ENCODE measurements around the gene KCNAB2.

Gene KCNAB2

DNA sequence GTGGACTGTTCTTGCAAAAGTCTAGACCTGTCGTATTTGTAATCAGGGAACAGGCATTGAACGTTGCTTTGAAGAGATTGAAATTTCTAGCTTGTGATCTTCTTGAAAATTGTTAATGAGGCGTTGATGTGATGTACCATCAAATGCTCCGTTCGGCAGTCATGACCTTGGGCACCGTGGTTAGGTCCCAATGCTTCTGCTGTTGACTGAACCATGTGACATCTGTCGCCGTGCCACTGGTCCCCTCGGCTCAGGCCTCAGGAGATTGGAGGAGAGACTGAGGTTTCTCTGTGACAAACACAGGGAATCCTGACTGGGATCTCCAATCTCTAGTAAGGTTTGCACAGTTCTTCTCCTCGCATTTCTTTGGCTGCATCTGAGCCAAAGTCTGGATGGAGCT, 18.1 kb upstream of the KCNAB2 start:
- no peak for DNase-seq
- in situ Hi-C loops (cut with HindIII; ENCODE audit: low pct_ligation_motif_present, low pct_unique_long_range_greater_than_20kb, low sequenced_read_pairs): no loop called here

GRCh38 chr1:6028042-6028850, 17.4 kb upstream of the KCNAB2 start:
- DNase-seq: no peak
- in situ Hi-C loops (cut with HindIII; ENCODE audit: low pct_ligation_motif_present, low pct_unique_long_range_greater_than_20kb, low sequenced_read_pairs): no loop called here

DNA sequence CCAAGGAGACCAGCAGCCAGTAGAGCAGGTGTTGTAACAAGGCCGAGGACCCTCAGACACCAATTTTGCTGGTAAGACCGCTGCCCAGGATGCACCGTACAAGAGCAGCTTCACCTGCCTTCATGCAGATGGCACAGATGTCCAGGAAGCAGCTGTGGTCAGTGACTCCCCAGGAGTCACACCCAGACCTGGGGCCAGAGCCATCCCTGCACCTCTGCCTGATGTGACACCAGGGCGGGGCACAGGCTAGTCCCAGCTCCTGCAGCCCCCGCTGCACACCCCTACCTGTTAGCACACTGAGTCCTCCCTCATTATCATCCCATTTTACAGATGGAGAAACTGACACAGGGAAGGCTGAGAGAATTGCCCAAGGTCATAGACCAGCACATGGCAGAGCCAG, 16.3 kb upstream of the KCNAB2 start:
- DNase-seq: no peak
- in situ Hi-C loops (cut with HindIII; ENCODE audit: low pct_ligation_motif_present, low pct_unique_long_range_greater_than_20kb, low sequenced_read_pairs): no loop called here

DNA sequence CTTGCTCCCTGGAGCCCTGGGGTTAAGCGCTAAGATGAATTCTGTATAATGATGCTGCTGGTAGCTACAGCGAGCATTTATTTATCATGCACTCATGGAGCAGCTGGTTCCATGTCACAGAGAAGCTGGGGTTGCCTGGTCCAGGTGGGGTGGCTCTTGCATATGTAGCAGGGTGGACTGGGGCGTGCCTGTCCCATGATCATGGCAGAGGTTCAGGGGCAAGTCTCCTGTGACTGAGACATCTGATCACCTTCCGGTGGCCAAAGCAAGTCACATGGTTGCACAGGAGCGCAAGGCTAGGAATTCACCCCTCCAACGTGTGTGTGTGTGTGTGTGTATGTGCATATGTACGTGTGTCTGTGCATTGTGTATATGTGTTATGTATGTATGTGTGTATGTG, 15.6 kb upstream of the KCNAB2 start:
- no peak for DNase-seq

DNA sequence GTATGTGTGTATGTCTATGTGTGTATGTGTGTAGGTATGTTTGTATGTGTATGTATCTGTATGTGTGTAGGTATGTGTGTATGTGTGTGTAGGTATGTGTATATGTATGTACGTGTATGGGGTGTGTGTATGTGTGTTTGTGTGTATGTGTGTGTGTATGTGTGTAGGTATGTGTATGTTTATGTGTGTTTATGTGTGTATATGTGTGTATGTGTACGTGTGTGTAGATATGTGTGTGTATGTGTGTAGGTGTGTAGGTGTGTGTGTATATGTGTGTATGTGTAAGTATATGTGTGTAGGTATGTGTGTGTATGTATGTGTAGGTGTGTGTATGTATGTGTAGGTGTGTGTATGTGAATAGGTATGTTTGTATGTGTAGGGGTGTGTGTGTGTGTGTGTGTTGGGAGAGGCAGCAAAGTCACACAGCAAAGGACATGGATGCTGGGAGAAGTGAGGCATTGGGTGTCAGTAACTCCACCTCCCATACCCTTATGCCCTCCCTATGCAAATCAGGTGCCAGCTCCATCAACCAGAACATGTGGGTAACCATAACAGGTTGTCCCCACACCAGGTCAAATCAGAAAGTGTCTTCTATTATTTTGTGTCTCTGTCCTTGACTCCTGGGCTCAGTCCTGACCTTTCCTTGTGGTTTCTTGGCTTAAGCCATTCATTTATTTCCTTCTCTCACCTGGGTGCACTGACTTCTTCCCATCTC, 15.0 kb upstream of the KCNAB2 start:
- in situ Hi-C loops (cut with HindIII; ENCODE audit: low pct_ligation_motif_present, low pct_unique_long_range_greater_than_20kb, low sequenced_read_pairs): no loop called here
- no peak for DNase-seq

More for the DNA sequence above, 15.6 kb upstream of the KCNAB2 start:
- in situ Hi-C loops (cut with HindIII; ENCODE audit: low pct_ligation_motif_present, low pct_unique_long_range_greater_than_20kb, low sequenced_read_pairs): no loop called here

GRCh38 chr1:6033124-6033523, 12.6 kb upstream of the KCNAB2 start:
- in situ Hi-C loops (cut with HindIII; ENCODE audit: low pct_ligation_motif_present, low pct_unique_long_range_greater_than_20kb, low sequenced_read_pairs): no loop called here
- DNase-seq: no peak

- DNase-seq: peak; percentile 51
- in situ Hi-C loops (cut with HindIII; ENCODE audit: low pct_ligation_motif_present, low pct_unique_long_range_greater_than_20kb, low sequenced_read_pairs): no loop called here
These were observed 11.5 kb upstream of the KCNAB2 start for GRCh38 chr1:6033986-6034749.

DNA sequence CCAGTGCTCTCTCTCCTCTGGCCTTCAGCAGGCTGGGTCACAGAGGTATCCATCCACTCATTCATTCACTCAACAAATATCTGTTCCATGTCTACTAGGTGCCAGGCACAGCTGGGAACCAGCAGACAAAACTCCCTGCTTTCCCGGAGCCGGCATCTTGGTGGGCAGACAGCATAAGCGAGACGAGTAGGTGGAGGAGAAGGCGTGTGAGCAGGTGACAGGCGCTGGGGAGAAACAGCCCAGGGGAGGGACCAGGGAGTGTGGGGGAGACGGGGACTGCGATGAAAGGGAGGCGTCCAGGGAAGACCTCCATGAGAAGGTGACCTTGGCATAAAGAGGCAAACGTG, 11.0 kb upstream of the KCNAB2 start:
- DNase-seq: no peak
- in situ Hi-C loops (cut with HindIII; ENCODE audit: low pct_ligation_motif_present, low pct_unique_long_range_greater_than_20kb, low sequenced_read_pairs): no loop called here

- in situ Hi-C loops (cut with HindIII; ENCODE audit: low pct_ligation_motif_present, low pct_unique_long_range_greater_than_20kb, low sequenced_read_pairs): no loop called here
- DNase-seq: no peak
These were observed 10.4 kb upstream of the KCNAB2 start for GRCh38 chr1:6035303-6035702.

- in situ Hi-C loops (cut with HindIII; ENCODE audit: low pct_ligation_motif_present, low pct_unique_long_range_greater_than_20kb, low sequenced_read_pairs): no loop called here
- DNase-seq: no peak
These were observed 10.0 kb upstream of the KCNAB2 start for GRCh38 chr1:6035719-6036118.

GRCh38 chr1:6037338-6037762, 8.3 kb upstream of the KCNAB2 start:
- in situ Hi-C loops (cut with HindIII; ENCODE audit: low pct_ligation_motif_present, low pct_unique_long_range_greater_than_20kb, low sequenced_read_pairs): no loop called here
- DNase-seq: peak; percentile 27

- in situ Hi-C loops (cut with HindIII; ENCODE audit: low pct_ligation_motif_present, low pct_unique_long_range_greater_than_20kb, low sequenced_read_pairs): no loop called here
- no peak for DNase-seq
These were observed 7.1 kb upstream of the KCNAB2 start for GRCh38 chr1:6038603-6039002.

DNA sequence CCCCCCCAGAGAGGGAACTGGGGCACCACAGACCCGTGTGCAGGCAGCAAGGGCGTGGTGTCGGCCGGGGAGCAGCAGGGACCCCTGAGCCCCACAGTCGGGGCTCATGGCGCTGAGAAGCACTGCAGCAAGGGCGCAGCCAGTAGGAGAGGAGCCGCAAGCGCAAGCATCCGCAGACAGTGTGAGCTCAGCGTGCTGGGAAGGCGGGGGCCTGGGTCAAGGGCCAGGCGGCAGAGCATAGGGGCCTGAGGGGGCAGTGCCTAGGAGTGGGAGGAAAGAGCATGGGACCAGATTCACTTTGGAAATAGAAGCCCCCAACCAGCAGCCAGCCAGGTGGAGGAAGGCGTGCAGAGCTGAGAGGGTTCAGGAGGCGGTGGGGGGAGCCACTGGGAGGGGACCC, 6.7 kb upstream of the KCNAB2 start:
- in situ Hi-C loops (cut with HindIII; ENCODE audit: low pct_ligation_motif_present, low pct_unique_long_range_greater_than_20kb, low sequenced_read_pairs): no loop called here
- DNase-seq: no peak

- no peak for DNase-seq
- in situ Hi-C loops (cut with HindIII; ENCODE audit: low pct_ligation_motif_present, low pct_unique_long_range_greater_than_20kb, low sequenced_read_pairs): no loop called here
These were observed 5.2 kb upstream of the KCNAB2 start for GRCh38 chr1:6040444-6040843.

DNA sequence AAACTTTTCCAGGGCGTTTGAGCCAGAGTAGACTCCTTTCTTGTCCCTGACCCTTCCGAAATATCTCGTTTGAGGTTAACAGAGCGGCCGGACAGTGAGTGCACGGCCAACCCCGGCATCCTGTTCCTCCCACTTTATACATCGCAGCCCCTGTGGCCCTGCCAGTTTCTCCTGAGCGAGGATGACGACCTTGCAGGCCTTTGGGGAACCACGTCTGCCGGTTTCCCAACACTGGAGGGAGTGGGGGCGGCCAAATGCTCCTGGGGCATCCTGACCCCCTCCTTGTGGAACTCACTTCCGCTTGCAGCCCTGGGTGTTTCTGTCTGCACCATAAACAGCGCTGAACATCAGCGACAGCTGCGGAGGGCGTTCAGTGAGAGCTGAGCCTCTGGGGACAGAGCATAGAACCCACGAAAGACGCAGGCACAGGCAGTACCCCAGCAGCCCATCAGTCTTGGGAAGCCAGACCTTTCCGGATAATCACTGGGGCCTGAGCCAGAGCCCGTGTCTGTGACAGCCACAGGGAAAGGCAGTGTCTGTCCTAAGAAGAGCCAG, 4.8 kb upstream of the KCNAB2 start:
- in situ Hi-C loops (cut with HindIII; ENCODE audit: low pct_ligation_motif_present, low pct_unique_long_range_greater_than_20kb, low sequenced_read_pairs): no loop called here
- DNase-seq: no peak

DNA sequence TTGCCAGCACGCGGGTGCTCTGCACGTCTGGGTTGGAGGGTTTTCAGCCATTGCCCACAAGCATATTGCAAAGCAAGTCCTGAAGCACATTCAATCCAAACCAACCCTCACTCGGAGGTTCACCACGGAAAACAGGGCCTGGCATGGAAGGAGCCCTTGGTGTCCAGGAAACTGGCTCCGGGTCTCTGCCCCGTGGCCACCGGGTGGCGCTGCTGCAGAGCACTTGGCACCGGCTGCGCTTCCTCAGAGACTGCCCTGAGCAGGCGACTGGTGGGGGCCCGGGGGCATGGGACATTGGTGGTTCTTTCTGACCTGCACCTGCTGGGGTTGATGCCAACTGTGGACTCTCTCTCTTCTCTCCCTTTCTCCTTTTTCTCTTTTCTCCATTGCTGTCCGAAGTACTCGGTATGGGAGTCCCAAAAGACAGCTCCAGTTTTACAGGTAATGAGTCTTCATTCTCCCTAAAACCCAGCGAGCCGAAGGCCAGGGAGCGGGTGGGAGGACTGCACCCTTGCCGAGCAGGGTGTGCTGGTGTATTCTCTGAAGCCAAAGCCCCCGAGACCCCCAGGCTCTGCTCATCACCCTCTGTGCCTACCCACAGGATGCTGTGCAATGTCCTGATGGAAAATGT, 4.1 kb upstream of the KCNAB2 start:
- in situ Hi-C loops (cut with HindIII; ENCODE audit: low pct_ligation_motif_present, low pct_unique_long_range_greater_than_20kb, low sequenced_read_pairs): no loop called here

GRCh38 chr1:6043561-6043960, 2.1 kb upstream of the KCNAB2 start:
- in situ Hi-C loops (cut with HindIII; ENCODE audit: low pct_ligation_motif_present, low pct_unique_long_range_greater_than_20kb, low sequenced_read_pairs): no loop called here
- DNase-seq: no peak

More for the DNA sequence above, 4.1 kb upstream of the KCNAB2 start:
- DNase-seq: peak; percentile 29

GRCh38 chr1:6044481-6045109, 1.1 kb upstream of the KCNAB2 start:
- in situ Hi-C loops (cut with HindIII; ENCODE audit: low pct_ligation_motif_present, low pct_unique_long_range_greater_than_20kb, low sequenced_read_pairs): no loop called here

More at GRCh38 chr1:6044481-6045109, 1.1 kb upstream of the KCNAB2 start:
- DNase-seq: no peak

All from ACHN (cell line).